ENCODE data around the gene PSG7.
"Not testable (repeated sequence)": the region's sequence is repeated elsewhere in the genome, so short reads cannot be mapped to it uniquely, and the experiment has no call there.

DNA sequence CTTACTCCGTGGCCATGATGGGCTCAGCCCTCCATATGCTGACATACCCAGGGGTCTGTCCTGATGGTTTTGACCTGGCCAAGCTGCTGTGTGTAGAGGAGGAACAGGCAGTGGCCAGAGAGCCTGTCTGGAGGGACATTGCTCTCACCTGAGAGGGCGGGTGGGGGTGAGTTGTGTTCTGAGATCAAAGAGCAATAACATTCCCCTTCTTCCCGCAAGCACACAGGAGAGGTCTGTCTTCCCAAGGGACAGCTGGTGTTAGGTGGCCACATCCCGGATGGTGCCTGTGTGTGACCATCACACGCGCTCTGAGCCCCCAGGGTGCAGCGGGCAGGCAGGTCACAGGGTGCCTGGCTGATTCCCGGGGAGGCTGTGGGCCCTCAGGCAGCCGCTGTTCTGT, 56.4 kb downstream of the PSG7 start:
- TF ChIP-seq CTCF (IDR thresholded peaks at IDR 0.05); ZFX (IDR thresholded peaks at IDR 0.05; ENCODE audit: borderline replicate concordance): not testable (repeated sequence)

Measured in 22Rv1 (cell line).